ENCODE measurements around the gene NKRF. TPM values are rescaled to one million over a fixed set of nuclear protein-coding genes. Genes with fewer than 3 reads are reported as not detected.

NKRF gene
- polyA plus RNA-seq, 1 of the 3 experiments (the other 2 are of a cell fraction): 3.2 TPM

GRCh38 chrX:119624951-119625668, 18.9 kb upstream of the NKRF start (continued):
- TF ChIP-seq REST (IDR thresholded peaks at IDR 0.05; ENCODE audit: low read depth, low read length) (no peak), MEF2A (IDR thresholded peaks at IDR 0.05; ENCODE audit: borderline replicate concordance, low read depth) (no peak), MAX (IDR thresholded peaks at IDR 0.05; ENCODE audit: low read depth) (no peak), POLR2AphosphoS5 (IDR thresholded peaks at IDR 0.05; ENCODE audit: low read depth, low read length) (no peak), GABPA (IDR thresholded peaks at IDR 0.05; ENCODE audit: low read depth) (no peak)

- no peak for DNase-seq
- H3K27ac ChIP-seq (ENCODE audit: low read depth in 2 of 2, low read length in 1 of 2): no peak overlapping the region
- H4K20me1 ChIP-seq (ENCODE audit: insufficient read depth): no peaks in the 10 kb centered on the region
- WGBS (ENCODE audit: low lambda C conversion rate): 77% methylated on average over 11 of the region's 11 CpGs
- no peaks in the 10 kb centered on the region for H3K9me3 ChIP-seq
- no peak overlapping the region for H2AFZ ChIP-seq (ENCODE audit: low read depth)
- CTCF ChIA-PET: interaction anchor here (2.9 kb wide), 1 partner anchor 14 kb away, joined by 10 read pairs; no protein-coding TSS in a partner anchor
- H3K4me2 ChIP-seq: no peak overlapping the region
- H3K9me2 ChIP-seq: no peaks in the 10 kb centered on the region
- no peak overlapping the region for H3K9ac ChIP-seq
- H3K4me1 ChIP-seq (ENCODE audit: control insufficient read depth in 1 of 2, insufficient read depth in 2 of 2, low read depth in 1 of 2, low read length in 1 of 2): no peaks in the 10 kb centered on the region
- no peaks in the 10 kb centered on the region for H3K36me3 ChIP-seq (replicated peaks in 1 of 2; ENCODE audit: control insufficient read depth in 1 of 2, insufficient read depth in 2 of 2, low read length in 1 of 2)
- H3K4me3 ChIP-seq (ENCODE audit: low read depth in 2 of 2, low read length in 1 of 2): no peak overlapping the region
- H3K27me3 ChIP-seq (ENCODE audit: insufficient read depth): peaks cover 4% of the 10 kb centered on the region; the same call in 1 of the 2 replicates
- TF ChIP-seq YY1 (IDR thresholded peaks at IDR 0.05; ENCODE audit: low read depth) (no peak), TEAD4 (IDR thresholded peaks at IDR 0.05; ENCODE audit: borderline replicate concordance, insufficient read depth) (no peak)
- POLR2A ChIA-PET: no interaction called here
- H3K79me2 ChIP-seq (ENCODE audit: insufficient read depth): no peaks in the 10 kb centered on the region
- no peaks in the 10 kb centered on the region for H3F3A ChIP-seq (replicated peaks; ENCODE audit: insufficient read depth)
Measured at GRCh38 chrX:119624417-119624816, 18.2 kb upstream of the NKRF start.

GRCh38 chrX:119622356-119623232, 16.4 kb upstream of the NKRF start:
- POLR2A ChIA-PET: no interaction called here
- Histone ChIP-seq H3K4me1 (ENCODE audit: control insufficient read depth in 1 of 2, insufficient read depth in 2 of 2, low read depth in 1 of 2, low read length in 1 of 2) (no peaks in the 10 kb centered on the region), H3K4me3 (ENCODE audit: low read depth in 2 of 2, low read length in 1 of 2) (no peak overlapping the region), H3F3A (replicated peaks; ENCODE audit: insufficient read depth) (no peaks in the 10 kb centered on the region), H3K27me3 (ENCODE audit: insufficient read depth) (peaks cover 4% of the 10 kb centered on the region; the same call in 1 of the 2 replicates), H2AFZ (ENCODE audit: low read depth) (no peak overlapping the region), H3K36me3 (replicated peaks in 1 of 2; ENCODE audit: control insufficient read depth in 1 of 2, insufficient read depth in 2 of 2, low read length in 1 of 2) (no peaks in the 10 kb centered on the region), H3K4me2 (no peak overlapping the region), H3K27ac (ENCODE audit: low read depth in 2 of 2, low read length in 1 of 2) (0 out of 4 replicates have a peak overlapping the region, but pooled peaks of 1 of the 2 experiments have one; percentile 4), H3K9me3 (no peaks in the 10 kb centered on the region), H4K20me1 (ENCODE audit: insufficient read depth) (no peaks in the 10 kb centered on the region), H3K9ac (no peak overlapping the region), H3K79me2 (ENCODE audit: insufficient read depth) (no peaks in the 10 kb centered on the region), H3K9me2 (no peaks in the 10 kb centered on the region)
- 36% methylated on average over 9 of the region's 9 CpGs for WGBS (ENCODE audit: low lambda C conversion rate)
- CTCF ChIA-PET: interaction anchor here (0.9 to 1.5 kb wide), 3 partner anchors 13 to 131 kb away, joined by 3 to 4 read pairs (median 3); no protein-coding TSS in a partner anchor
- DNase-seq: no peak
- TF ChIP-seq TCF12 (IDR thresholded peaks at IDR 0.05): no peak
- no peak for TF ChIP-seq NFIC (IDR thresholded peaks at IDR 0.05; ENCODE audit: borderline replicate concordance)
- TF ChIP-seq MXI1 (IDR thresholded peaks at IDR 0.05; ENCODE audit: low read depth, low read length): no peak
- TF ChIP-seq RXRA (IDR thresholded peaks at IDR 0.05; ENCODE audit: borderline replicate concordance, low read depth): no peak
- no peak for TF ChIP-seq USF1 (IDR thresholded peaks at IDR 0.05; ENCODE audit: borderline replicate concordance, low read depth)
- no peak for TF ChIP-seq YY1 (IDR thresholded peaks at IDR 0.05; ENCODE audit: low read depth)
- TF ChIP-seq MAX (IDR thresholded peaks at IDR 0.05; ENCODE audit: low read depth): no peak
- no peak for TF ChIP-seq CTCF (IDR thresholded peaks at IDR 0.05)
- no peak for TF ChIP-seq EP300 (IDR thresholded peaks at IDR 0.05; ENCODE audit: borderline replicate concordance in 1 of 2, low read depth in 1 of 2, low read length in 1 of 2)
- no peak for TF ChIP-seq GABPA (IDR thresholded peaks at IDR 0.05; ENCODE audit: low read depth)
- no peak for TF ChIP-seq TEAD4 (IDR thresholded peaks at IDR 0.05; ENCODE audit: borderline replicate concordance, insufficient read depth)

Measured in SK-N-SH (cell line).